ENCODE data around the gene RIN3. TPM values are rescaled to one million over a fixed set of nuclear protein-coding genes. Genes with fewer than 3 reads are reported as not detected.
"Not testable (repeated sequence)": the region's sequence is repeated elsewhere in the genome, so short reads cannot be mapped to it uniquely, and the experiment has no call there.

Gene RIN3
- total RNA-seq, 1 donor from 2014 or later = 12.1 TPM

DNA sequence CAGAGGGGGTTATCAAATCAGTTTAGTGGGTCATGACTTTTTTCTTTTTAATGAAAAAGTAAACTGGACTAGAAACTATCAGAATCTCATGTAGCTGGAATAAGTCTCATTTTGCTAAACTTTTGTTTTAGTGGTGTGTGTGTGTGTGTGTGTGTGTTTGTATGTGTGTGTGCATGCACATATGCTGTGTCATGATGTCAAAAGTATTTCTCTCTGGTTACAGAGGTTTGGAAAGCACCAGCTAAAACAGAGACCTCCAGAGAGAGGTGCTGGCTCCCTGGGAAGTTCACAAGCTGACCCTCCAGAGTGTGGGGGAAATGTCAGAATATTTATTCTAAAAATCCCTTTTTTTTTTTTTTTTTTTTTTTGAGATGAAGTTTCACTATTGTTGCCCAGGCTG lies 120.1 kb downstream of the RIN3 start:
- intact Hi-C loops (cut with DNase I) = no loop called here
- DNase-seq (ENCODE audit: low spot score) = no peak

DNA sequence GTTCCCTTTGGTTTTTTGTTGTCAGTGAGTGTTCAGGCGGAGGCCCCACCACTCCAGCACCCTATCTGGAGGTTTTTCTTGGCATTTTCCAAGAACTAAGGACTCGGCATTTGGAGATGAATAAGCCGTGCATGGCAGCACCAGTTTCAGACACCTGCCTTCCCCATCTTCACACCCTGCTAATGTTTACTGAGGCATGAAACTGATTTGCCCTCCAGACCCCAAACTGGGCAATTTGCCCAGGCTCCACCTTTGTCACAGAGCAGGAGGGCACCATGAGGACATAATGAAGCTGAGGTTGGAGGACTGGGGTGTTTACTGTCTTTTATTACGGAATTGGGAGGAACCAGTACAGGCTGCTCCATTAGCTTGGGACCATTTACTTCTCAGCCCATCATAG lies 121.5 kb downstream of the RIN3 start:
- DNase-seq (ENCODE audit: low spot score) = no peak
- intact Hi-C loops (cut with DNase I) = no loop called here

DNA sequence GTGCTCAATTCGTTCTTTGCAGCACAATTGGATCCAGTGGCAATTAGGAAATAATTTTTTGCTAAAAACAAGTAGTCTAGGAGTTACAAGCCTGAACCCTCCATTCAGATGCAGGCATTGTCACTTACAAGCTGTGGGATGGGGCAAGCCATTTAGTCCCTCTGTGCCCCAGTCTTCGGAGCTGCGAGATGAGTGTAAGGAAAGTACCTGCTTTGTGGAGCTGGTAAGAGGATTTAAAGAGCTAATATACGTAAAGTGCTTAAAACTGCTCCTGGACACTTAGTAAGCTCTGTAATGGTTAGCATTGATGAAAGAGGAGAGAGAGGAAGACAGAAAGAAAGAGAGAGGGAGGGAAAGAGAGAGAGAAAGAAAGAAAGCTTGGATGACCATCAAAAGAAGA lies 122.3 kb downstream of the RIN3 start:
- no peak for DNase-seq (ENCODE audit: low spot score)
- intact Hi-C loops (cut with DNase I) = no loop called here

DNA sequence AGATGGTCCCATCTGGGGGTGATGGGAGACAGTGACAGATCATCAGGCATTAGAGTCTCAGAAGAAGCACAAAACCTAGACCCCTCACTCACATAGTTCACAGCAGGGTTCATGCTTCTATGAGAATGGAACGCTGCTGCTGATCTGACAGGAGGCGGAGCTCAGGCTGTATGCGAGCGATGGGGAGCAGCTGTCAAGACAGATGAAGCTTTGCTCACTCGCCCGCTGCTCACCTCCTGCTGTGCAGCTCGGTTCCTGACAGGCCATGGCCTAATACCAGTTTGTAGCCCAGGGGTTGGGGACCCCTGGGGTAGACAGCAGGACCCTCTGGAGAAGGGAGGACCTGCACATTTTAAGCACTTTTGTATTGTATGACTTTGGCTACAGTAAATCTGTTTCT lies 123.6 kb downstream of the RIN3 start:
- DNase-seq (ENCODE audit: low spot score) = no peak
- intact Hi-C loops (cut with DNase I) = no loop called here

DNA sequence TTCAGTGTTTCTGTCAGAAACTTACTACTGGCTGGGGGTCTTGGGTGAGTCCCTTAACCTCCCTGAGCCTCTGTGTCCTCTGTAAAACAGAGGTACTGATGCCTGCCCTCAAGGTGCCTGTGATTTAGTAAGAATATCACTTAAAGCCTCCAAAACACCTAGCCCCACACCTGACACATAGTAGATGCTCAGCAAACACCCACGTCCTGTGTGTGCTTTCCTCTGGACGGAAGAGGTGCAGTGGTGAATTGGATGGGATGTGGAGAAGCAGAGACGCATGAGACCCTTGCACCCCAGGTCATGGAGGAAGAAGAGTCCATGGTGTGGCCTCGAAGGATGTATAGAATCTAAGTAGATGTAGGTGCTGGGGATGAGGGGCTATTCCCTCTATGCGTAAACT lies 124.3 kb downstream of the RIN3 start:
- intact Hi-C loops (cut with DNase I) = no loop called here
- no peak for DNase-seq (ENCODE audit: low spot score)

DNA sequence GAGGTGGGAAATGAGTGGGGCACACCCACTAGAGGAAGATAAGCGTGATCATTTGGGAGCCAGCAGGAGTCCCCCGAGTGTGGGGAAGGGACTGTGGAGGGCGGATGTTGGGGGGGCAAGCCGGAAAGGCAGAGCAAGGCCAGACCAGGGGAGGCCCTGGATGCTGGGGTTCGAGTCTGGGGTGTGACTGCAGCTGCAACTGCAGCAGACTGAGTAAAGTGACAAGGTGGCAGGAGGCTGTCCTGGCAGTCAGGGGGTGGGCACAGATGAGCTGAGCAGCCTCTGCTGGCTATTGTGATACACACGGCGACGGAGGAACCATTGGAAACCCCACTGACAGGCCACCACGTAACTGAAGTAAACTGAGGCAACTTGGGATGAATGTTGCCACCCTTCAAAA lies 124.7 kb downstream of the RIN3 start:
- intact Hi-C loops (cut with DNase I) = no loop called here
- DNase-seq (ENCODE audit: low spot score) = no peak

DNA sequence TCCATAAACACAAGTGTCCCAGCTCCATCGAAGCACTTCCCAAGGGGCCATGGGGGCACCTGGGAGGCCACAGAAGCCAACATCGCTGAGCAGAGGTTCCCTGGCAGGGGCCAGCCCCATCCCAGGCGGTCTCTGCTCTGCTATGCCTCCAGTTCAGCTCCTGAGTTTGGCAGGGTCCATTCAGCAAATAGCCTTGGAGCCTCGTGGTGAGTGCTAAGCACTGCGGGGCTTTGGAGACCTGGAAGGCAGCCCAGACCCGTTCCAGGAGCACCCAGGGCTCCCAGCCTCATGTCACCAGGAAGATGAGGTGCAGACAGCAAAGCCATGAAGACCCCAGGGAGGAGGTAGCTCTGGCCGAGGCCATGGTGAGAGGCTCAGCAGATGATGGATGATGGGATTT lies 125.3 kb downstream of the RIN3 start:
- DNase-seq (ENCODE audit: low spot score) = no peak
- intact Hi-C loops (cut with DNase I) = no loop called here

DNA sequence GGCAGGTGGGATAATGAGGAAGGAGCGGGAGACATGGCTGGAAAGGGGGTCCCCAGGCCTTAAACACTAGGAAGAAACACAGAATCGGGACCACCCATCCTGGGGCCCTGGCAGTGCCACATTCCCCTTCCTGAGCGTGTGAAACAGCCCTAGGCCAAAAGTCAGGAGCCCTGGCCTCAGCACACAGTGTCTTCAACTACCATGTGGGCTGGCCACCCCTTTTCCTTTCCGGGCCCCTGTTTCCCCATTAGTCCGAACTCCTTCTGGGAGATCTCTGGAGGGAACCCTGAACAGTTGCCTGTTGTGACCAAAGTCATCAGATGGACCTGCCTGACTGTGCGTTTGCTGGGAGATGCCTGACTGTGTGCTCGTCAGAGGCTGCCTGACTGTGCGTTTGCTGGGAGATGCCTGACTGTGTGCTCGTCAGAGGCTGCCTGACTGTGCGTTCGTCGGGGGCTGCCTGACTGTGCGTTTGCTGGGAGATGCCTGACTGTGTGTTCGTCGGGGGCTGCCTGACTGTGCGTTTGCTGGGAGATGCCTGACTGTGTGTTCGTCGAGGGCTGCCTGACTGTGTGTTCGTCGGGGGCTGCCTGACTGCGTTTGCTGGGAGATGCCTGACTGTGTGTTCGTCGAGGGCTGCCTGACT lies 126.0 kb downstream of the RIN3 start:
- intact Hi-C loops (cut with DNase I); DNase-seq (ENCODE audit: low spot score): not testable (repeated sequence)

DNA sequence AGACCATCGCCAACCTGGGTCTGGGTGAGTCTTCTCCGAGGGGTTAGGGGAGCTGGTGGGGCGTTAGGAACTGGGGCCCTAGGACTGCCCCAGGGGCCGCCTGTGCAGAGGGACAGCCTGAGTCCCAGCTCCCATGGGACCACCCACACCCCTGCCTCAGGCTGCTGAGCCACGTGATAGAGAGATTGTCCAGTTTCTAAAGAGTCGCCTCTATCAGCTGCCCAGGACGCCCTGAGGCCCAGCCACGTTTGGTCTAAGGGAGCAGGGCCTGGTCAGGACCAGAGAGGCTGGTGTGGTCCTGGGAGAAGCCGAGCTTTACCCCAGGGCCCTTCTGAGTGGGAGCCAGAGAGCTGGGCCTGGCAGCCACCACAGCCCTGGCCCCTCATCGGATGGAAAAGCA lies 127.7 kb downstream of the RIN3 start:
- no peak for DNase-seq (ENCODE audit: low spot score)
- intact Hi-C loops (cut with DNase I) = no loop called here

DNA sequence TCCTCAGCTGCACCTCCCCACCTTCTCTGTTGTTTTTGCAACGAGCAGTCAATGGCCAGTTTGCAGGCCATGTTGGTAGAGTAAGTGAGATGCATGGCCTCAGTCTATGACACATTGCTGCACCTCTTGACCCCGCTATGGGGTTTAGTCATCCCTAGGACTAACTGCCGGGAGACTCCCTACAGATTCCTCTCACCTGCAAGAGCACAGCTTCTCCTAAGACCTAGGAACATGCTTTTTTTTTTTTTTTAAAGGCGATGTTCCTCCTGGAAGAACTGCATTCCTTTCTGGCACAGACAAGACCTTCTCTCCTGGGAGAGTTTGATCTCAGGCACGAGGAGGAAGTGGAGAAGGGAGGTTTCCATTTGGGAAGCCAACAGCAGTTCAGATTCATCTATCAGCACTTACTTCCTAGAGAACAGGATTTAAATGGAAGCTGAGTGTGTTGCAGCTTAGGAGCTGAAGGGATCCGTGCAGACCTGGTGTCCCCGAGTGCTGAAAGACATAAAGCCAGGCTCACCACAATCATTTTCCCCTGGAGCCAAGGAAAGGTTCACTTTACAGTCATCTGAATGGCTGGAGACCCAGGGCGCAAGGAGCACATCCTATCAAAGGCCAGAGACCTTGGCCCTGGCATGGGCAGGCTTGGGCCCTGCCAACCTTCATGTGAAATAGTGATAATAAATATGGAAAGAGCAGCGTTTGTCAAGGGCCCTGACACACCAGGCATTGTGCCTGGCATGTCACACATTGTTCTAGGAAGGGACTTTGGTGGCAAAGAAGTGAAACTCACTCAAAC lies 130.8 kb downstream of the RIN3 start:
- intact Hi-C loops (cut with DNase I) = no loop called here
- DNase-seq (ENCODE audit: low spot score) = no peak

DNA sequence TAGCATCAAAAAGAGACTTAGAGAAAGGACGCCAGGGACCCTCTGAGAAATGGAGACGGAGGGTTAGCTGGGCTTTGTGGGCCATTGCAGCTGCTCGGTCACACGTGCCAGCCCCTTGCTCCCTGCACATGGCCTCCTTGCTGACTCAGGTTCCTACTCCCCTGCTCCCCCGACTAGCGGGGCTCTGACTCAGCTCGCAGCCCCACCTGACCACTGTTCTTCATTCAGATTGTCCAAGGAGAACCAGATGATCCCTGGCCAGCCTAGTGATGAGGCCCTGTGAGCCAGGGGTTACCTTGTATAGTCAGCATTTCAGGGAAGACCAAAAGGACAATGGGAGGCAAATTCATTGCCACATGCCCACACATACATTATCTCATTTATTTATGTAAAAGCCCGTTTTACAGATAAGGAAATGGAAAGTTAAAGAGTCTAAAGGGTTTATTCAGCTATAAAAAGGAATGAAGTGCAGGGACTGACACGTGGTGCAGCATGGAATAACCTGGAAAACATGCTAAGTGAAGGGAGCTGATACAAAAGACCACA lies 131.5 kb downstream of the RIN3 start:
- DNase-seq (ENCODE audit: low spot score) = no peak
- intact Hi-C loops (cut with DNase I) = no loop called here

DNA sequence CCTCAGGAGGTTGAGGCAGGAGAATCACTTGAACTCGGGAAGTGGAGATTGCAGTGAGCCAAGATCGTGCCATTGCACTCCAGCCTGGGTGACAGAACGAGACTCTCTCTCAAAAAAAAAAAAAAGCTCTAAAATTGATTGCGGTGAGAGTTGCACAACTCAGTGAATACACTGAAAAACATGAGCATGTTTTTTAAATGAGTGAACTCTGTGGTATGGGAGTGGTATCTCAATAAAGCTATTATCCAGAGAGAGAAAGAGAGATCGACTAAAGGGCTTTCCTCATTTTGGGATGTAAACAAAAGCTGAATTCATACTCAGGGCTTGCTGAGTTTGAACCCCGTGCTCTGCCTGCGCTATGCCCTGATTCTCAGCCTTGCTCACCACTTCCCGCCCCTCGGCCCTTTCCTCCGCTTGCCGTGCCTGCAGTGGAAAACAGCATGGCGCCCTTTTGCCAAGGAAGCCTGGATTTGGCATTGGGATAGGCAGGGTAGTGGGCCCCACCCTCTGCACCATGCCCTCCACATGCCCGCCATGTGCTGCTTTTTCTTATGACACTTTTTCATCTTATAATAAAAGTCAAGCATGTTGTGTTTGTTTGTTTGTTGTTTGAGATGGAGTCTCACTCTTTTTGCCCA lies 132.4 kb downstream of the RIN3 start:
- intact Hi-C loops (cut with DNase I) = no loop called here
- no peak for DNase-seq (ENCODE audit: low spot score)

DNA sequence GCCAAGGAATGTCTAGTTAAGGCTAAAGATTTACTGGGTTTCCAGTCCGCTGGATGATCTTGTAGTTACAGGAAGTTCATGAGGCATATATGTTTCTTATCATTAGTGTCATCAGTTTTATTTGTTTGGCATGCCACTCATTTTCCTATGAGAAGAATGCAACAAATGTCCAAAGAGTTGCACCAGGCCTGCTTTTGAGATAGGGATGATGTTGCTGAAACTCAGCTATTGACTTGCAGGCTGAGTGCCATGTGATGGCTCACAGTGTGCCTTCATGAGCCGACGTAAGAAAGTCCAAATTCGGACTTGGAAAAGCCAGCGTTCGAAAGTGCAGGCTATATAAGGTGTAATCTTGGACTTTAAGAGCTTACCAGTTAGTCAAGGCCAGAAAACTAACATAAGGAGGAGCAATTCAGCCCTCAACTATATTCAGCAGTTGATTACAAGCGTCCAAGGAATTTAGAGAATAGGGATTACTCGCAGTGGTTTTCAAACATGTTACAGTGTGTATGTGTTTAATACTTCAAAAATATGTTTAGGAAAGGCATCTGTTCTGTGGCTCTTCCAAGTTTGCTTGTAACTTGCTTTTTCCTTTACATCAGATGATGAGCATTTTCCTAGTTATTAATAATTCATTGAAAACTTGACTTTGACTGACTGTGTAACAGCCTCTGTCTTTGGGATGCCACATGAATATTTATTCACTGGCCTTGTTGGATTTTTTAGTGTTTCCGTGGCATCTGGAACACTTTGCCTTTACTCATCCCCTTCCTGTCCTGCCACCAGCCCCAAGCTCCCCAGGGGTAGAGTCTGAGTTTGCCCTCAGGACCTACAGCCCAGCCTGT lies 133.6 kb downstream of the RIN3 start:
- intact Hi-C loops (cut with DNase I) = no loop called here
- DNase-seq (ENCODE audit: low spot score) = no peak

DNA sequence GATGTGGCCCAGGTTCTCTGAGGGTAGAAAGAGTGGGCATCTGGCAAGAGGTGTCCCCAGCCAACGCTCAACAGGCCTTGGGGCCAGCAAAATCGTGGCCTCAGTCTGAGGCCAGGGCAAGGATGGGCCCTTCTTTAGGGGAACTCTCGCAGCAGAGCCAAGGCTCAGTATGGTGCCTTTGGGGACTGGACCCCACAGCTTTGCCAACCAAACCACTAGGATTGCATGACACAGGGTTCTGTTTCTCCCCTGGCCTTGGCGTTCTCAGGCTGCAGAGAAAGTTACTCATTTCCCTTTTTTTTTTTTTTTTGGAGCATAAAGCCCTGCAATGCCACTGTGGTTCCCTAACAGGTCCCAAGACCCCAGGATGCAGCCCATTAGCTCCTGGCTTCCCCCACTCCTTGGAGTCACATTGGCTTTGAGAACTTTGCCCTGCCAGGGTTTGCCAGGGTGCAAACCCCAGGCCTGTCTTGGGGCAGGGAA lies 134.3 kb downstream of the RIN3 start:
- intact Hi-C loops (cut with DNase I) = no loop called here
- no peak for DNase-seq (ENCODE audit: low spot score)

DNA sequence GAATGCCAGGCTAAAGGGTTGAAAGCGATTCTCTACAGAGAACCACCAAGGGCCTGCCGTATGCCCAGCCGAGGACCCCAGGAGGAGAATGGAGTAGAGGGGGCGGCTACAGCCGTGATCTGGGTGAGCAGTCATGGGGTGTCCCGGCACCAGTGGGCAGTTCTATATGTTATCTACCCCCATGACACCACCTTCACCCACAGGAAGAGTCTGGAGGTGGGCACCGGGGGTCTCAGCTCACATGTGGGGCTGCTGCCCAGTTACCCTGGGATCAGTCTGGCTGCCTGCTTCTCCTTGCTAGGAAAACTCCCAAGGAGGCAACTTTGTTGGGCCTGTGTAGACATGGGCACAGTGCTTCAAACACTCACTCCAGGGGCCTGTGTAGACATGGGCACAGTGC lies 135.5 kb downstream of the RIN3 start:
- no peak for DNase-seq (ENCODE audit: low spot score)
- intact Hi-C loops (cut with DNase I) = no loop called here

DNA sequence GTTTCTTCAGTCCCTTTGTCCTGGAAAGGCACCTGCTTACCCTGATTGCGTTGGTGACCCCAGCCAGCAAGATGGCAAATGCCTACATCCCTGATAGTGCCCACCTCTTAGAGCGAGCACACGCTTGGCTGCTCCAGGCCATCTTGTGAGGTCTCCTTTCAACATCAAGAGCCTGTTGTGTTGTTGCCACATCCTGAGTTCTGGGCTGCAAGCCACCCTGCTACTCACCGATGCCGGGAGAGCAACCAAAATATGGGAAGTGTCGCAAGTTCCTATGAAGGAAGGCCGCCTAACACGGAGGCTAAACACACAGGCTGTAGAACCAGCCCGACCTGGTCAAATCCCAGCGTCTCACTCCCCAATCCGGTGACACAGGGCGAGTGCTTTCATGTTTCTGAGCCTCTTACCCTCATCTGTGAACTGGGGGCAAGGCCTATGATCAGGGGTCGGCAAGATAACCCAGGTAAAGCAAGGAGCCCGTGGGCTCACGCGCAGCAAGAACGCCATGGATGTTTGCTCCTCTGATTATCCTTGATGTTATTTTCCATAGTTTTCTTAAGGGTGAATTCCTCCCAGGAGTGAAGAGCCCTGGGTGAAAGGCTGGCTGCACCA lies 136.5 kb downstream of the RIN3 start:
- intact Hi-C loops (cut with DNase I) = no loop called here
- peak; percentile 90 for DNase-seq (ENCODE audit: low spot score)

DNA sequence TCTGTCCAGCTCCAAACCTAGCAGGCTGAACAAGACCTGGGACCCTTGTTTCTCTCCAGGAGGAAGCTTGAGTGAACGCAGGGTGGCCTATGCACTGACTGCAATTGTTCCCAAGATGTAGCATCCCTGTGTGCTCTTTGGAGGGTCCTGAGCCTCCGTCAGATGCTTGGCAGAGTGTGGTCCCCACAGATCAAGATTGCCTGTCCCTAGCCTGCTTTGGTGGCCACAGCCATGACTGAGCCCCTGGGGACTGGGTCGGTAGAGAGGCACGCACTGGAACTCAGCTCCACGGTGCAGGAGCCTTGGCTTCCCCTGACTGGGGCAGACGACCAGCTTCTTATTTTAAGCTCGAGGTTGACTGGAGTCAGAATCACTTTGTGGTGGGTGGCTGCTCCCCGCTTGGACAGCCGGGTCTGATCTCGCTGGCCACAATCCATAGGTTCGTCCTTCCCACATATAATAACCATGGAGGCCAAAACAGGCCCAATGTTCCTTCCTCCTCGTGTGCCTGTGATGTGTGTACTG lies 137.1 kb downstream of the RIN3 start:
- no peak for DNase-seq (ENCODE audit: low spot score)

DNA sequence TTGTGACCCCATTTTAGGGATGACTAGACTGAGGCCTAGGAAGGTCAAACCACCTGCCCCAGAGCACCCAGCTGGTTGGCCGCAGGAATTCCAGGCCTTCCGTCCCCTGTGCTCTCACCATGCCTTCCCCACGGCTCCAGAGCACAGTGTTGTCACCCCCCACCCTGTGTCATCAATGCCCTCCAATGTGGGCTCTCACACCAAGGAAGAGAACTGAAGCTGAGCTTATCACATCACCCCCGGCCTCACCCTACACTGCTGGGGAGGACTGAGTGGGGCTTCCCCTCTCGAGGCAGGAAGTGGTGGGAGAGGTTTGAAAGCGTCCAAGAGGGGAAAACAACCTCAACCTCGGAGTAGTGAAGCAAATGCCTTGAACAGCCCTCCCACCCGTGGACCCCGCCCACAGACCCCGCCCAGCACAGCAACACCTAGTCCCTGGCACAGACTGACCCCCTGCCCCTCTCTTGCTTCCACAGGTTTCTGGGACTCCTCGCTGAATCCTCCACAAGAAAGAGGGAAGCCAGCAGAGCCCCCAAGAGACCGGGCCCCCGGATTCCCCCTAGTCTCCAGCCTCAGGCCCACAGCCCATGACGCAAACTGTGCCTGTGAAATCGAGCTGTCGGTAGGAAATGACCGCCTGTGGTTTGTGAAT lies 137.7 kb downstream of the RIN3 start:
- intact Hi-C loops (cut with DNase I) = no loop called here
- no peak for DNase-seq (ENCODE audit: low spot score)

More for the DNA sequence above, 137.1 kb downstream of the RIN3 start:
- intact Hi-C loops (cut with DNase I) = no loop called here
